HG02885 (cell line): ENCODE measurements around the gene IQSEC1.
"Not testable (repeated sequence)": the region's sequence is repeated elsewhere in the genome, so short reads cannot be mapped to it uniquely, and the experiment has no call there.

Experiments
- ATAC-seq: cut with Tn5 transposase; IDR thresholded peaks from one replicate; pipeline ENCODE4 v1.9.1; 2021; ENCODE audit warnings: mild to moderate bottlenecking; ENCODE audit not compliant: unreplicated experiment, poor library complexity

The IQSEC1 gene

DNA sequence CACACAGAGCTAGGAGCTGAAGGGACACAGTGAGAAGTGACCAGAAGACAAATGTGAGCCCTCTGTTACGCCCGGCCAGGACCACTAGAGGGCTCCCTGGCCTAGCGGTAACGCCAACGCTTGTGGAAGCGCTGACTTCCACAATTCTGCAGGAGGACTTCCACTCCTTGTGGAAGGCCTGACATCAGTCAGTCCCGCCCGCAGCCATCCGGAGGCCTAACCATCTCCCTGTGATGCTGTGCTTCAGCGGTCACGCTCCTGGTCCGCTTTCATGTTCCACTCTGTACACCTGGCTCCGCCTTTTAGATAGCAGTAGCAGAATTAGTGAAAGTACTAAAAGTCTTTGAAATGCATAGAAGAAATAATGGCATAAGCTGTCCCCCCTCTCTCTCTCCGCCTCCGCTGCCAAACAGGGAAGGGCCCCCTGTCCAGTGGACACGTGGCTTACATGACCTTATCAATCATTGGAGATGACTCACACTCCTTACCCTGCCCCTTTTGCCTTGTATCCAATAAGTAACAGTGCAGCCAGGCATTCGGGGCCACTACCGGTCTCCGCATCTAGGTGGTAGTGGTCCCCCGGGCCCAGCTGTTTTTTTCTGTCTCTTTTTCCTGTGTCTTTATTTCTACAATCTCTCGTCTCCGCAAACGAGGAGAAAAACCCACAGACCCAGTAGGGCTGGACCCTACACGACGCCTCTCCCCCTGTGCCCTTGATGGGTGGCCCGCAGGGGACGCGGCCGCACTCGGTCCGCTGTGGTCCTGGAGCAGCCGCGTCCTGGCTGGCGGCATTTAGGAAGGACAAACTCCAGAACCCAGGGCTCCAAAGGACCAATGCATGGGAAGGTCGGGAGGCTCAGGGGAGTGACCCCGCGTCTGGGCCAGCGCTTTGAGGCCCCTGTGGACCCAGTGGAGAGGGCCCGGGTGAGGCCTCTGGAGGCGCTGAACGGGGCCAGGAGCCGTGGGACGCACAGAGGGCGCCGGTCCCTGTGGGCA, 204.9 kb downstream of the IQSEC1 start:
- ATAC-seq, result peak; percentile 65

DNA sequence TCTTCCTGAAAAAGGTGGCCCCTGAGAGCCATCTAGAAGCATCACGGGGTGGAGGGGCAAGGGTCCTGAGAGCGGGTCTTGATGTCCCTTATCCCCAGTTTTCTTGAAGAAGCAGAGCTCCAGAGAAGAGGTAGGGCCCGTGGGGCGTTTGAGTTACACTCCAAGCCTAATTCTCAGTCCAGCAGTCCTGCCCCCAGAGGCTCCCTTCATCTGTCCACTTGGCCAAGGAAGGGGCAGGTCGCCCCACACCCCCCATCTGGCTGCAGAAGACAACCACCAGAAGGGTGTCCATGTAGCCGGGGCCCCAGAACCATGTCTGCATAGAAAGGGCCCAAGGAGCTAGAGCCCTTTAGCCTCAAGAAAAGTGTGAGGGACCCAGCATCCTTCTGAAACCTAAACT, 206.4 kb downstream of the IQSEC1 start:
- no peak for ATAC-seq

DNA sequence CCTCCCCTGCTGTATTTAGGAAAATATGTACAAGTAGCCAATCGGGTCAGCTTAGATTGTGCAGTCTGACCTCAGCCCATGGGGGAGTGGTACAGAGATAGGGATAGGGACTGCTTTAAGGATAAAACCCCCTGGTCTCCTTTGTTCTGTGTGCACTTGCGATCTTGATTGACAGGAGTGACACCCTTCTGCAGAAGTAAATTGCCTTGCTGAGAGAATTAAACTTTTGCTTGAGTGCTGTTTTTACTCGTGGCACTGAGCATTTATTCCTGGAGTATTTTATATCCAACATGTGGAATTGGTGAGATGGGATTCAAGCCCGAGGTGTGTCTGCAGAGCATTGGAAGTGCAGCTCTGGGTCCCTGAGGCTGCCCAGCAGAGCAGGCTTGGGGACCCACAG, 208.0 kb downstream of the IQSEC1 start:
- no peak for ATAC-seq

DNA sequence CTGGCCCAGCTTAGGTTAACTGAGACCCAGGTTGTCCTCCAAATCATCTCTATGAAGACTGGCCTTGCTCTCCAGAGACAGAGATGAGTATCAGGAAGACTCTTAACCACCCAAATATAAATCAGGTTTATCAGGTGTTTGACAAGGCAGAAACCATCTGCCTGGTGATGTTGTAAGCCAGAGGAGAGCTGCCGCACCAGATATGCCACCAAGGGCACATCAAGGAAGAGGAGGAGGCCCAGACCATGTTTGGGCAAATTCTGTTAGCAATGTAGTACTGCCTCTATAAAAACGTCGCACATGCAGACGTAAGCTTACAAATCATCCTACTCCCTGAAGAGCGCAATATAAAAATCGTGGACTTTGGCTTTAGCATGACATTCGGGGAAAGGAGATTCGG, 210.8 kb downstream of the IQSEC1 start:
- ATAC-seq, result no peak

DNA sequence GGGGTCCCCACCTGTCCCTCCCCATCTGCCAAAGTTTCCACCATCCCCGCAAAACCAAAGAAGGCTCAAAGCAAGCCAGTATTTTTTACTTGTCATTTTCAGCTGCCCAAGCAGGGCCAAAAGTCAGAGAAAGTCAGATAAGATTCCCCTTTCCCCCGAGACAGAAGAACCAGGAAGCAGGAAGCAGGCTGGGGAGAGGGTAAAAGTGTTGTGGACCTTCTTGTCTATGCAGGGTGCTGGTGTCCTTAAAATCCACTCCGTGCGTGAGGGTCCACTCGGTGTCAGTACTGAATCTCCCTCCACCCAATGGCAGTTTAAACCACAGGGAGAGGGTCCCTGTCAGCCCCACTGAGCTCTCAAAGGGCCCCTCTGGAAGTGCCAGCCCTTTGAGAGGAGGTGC, 211.6 kb downstream of the IQSEC1 start:
- no peak for ATAC-seq

DNA sequence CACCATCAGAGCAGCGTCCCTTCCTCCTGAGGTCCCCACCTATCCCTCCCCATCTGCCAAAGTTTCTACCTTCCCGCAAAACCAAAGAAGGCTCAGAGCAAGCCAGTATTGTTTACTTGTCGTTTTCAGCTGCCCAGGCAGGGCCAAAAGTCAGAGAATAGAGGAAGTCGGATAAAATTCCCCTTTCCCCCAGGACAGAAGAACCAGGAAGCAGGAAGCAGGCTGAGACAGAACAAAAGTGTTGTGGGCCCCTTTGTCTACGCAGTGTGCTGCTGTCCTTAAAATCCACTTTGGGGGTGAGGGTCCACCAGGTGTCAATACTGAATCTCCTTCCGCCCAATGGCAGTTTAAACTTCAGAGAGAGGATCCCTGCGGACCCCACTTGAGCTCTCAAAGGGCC, 213.4 kb downstream of the IQSEC1 start:
- ATAC-seq, result no peak

DNA sequence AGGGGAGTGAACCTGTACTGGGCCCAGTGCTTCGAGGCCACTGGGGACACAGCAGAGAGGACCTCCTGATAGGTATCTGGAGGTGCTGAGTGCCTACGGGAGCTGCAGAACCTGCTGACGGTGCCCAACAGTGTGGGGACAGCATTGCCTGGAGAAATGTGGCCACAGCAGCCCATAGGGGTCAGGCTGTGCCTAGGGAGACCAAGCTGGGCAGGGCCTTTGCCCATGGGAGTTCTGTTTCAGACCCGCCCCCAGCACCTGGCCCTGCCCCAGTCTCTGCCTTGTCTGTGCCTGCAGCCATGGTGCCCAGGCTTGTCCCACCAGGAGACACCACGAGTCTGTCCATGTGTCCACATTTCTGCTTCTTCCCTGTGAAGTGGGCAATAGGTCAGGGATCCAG, 216.6 kb downstream of the IQSEC1 start:
- no peak for ATAC-seq

DNA sequence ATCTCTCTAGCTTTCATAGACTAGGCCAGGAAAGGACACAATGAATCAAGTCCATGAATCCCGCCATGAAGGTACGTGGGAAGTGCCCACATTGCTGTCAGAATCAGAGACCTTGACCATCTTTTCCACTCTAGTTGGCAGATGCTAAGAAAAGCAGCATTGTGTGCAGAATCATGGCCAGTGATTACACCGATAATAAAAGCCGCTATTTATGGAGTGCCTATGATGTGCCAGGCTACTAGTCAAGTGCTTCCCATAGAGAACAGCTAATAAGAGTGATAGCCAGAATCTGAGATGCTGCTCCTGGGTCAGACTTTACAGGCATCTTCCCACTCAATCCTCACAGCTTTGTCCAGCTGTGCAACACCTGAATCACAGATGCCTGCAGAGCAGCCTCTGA, 218.7 kb downstream of the IQSEC1 start:
- ATAC-seq, result no peak

DNA sequence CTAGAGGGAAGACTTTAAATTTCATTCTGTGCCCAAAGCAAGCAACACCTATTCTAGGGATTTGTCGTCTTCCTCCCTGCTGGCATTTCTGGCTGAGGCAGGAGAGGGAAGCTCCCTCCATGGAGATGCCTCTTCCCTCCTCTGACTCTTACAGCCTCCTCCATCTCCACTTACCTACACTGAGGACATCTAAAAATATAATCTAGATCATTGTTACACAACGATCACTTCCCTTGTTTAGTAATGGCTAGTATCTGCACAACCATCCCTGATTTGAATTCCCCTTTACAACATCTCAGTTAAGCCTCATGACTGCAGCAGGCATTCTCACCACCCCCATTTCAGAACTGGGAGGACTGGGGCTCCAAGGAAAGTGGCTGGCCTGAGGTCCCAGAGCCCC, 219.4 kb downstream of the IQSEC1 start:
- ATAC-seq, result not testable (repeated sequence)

DNA sequence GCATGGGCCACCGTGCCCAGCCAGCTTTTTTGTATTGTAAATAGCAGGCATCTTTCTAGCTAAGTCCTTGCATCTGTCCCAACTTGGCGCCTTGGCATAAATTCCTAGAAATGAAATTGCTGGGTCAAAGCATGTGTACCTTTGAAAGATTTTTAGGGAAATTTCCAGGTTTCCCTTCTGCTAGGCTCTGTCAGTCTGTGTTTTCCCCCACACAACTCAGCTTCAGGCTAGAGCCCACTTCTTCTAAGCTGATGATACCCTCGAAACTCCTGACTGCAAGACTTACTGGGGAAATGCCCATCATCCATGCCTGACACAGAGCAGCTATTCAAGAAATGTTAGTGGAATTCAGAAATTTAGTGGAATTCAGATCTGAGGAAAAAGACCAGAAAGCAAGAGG, 221.0 kb downstream of the IQSEC1 start:
- ATAC-seq, result no peak
